ENCODE measurements around the gene CHTOP. TPM values are rescaled to one million over a fixed set of nuclear protein-coding genes. Genes with fewer than 3 reads are reported as not detected.

Gene CHTOP
- total RNA-seq, 1 donor from 2014 or later, result 114 TPM

GRCh38 chr1:153616917-153617311 lies 17.0 kb upstream of the CHTOP start:
- H3K27me3 Mint-ChIP-seq (ENCODE audit: low read depth), result no peaks in the 10 kb centered on the region
- TF ChIP-seq CTCF (IDR thresholded peaks at IDR 0.05; ENCODE audit: unreplicated experiment), result no peak
- DNase-seq (ENCODE audit: low spot score in 2 of 2, unreplicated experiment in 2 of 2), result no peak

GRCh38 chr1:153617663-153618062 lies 16.2 kb upstream of the CHTOP start:
- H3K4me1 Mint-ChIP-seq, result peaks cover 30% of the 10 kb centered on the region
- no peak for TF ChIP-seq CTCF (IDR thresholded peaks at IDR 0.05; ENCODE audit: unreplicated experiment)
- H3K4me3 Mint-ChIP-seq, result no peak overlapping the region
- DNase-seq (ENCODE audit: low spot score in 2 of 2, unreplicated experiment in 2 of 2), result no peak
- no peak overlapping the region for H3K27ac Mint-ChIP-seq
- peaks cover 22% of the 10 kb centered on the region for H3K36me3 Mint-ChIP-seq
- no peaks in the 10 kb centered on the region for H3K9me3 Mint-ChIP-seq
- H3K27me3 Mint-ChIP-seq (ENCODE audit: low read depth), result no peaks in the 10 kb centered on the region

More at GRCh38 chr1:153616917-153617311, 17.0 kb upstream of the CHTOP start:
- peaks cover 18% of the 10 kb centered on the region for H3K36me3 Mint-ChIP-seq
- H3K27ac Mint-ChIP-seq, result no peak overlapping the region
- no peaks in the 10 kb centered on the region for H3K9me3 Mint-ChIP-seq
- peaks cover 37% of the 10 kb centered on the region for H3K4me1 Mint-ChIP-seq
- H3K4me3 Mint-ChIP-seq, result no peak overlapping the region

GRCh38 chr1:153619171-153619570 lies 14.7 kb upstream of the CHTOP start:
- H3K27me3 Mint-ChIP-seq (ENCODE audit: low read depth), result no peaks in the 10 kb centered on the region
- H3K27ac Mint-ChIP-seq, result no peak overlapping the region
- no peak for DNase-seq (ENCODE audit: low spot score in 2 of 2, unreplicated experiment in 2 of 2)
- no peaks in the 10 kb centered on the region for H3K9me3 Mint-ChIP-seq
- peaks cover 25% of the 10 kb centered on the region for H3K4me1 Mint-ChIP-seq
- no peak for TF ChIP-seq CTCF (IDR thresholded peaks at IDR 0.05; ENCODE audit: unreplicated experiment)
- H3K4me3 Mint-ChIP-seq, result no peak overlapping the region
- peaks cover 32% of the 10 kb centered on the region for H3K36me3 Mint-ChIP-seq

- peaks cover 33% of the 10 kb centered on the region for H3K36me3 Mint-ChIP-seq
- H3K27me3 Mint-ChIP-seq (ENCODE audit: low read depth), result no peaks in the 10 kb centered on the region
- DNase-seq (ENCODE audit: low spot score in 2 of 2, unreplicated experiment in 2 of 2), result no peak
- no peak for TF ChIP-seq CTCF (IDR thresholded peaks at IDR 0.05; ENCODE audit: unreplicated experiment)
- H3K4me1 Mint-ChIP-seq, result peaks cover 39% of the 10 kb centered on the region
- no peak overlapping the region for H3K4me3 Mint-ChIP-seq
- H3K9me3 Mint-ChIP-seq, result no peaks in the 10 kb centered on the region
- no peak overlapping the region for H3K27ac Mint-ChIP-seq
Measured at GRCh38 chr1:153623101-153623500, 10.8 kb upstream of the CHTOP start.

- Mint-ChIP-seq H3K4me3 (peak overlapping the region; percentile 80), H3K36me3 (peaks cover 22% of the 10 kb centered on the region), H3K4me1 (peaks cover 43% of the 10 kb centered on the region), H3K9me3 (no peaks in the 10 kb centered on the region), H3K27me3 (ENCODE audit: low read depth) (no peaks in the 10 kb centered on the region), H3K27ac (peak overlapping the region; percentile 21)
- no peak for TF ChIP-seq CTCF (IDR thresholded peaks at IDR 0.05; ENCODE audit: unreplicated experiment)
- DNase-seq (ENCODE audit: low spot score in 2 of 2, unreplicated experiment in 2 of 2), result no peak
Measured at GRCh38 chr1:153624965-153625611, 8.8 kb upstream of the CHTOP start.
